Suprapubic skin (tissue), 4 donors: Measurements from ENCODE around the gene TCEAL4. TPM values are rescaled to one million over a fixed set of nuclear protein-coding genes. Genes with fewer than 3 reads are reported as not detected.

ENCODE experiments used
- DNase-seq, 2 donors: peaks; one replicate each; pipeline ENCODE4 v3.0.0-alpha.2; 2019; ENCODE audit warnings: low spot score in 2 of 2
- H3K27ac ChIP-seq: fragments of 200-600 bp; sonication (generic); one replicate; pipeline ENCODE4 v1.5.1; 2019
- H3K27me3 ChIP-seq: fragments of 200-600 bp; sonication (generic); one replicate; pipeline ENCODE4 v1.5.1; 2019
- H3K36me3 ChIP-seq: fragments of 200-600 bp; sonication (generic); one replicate; pipeline ENCODE4 v1.5.1; 2019
- H3K4me1 ChIP-seq: fragments of 200-600 bp; sonication (generic); one replicate; pipeline ENCODE4 v1.5.1; 2019
- H3K4me3 ChIP-seq: fragments of 200-600 bp; sonication (generic); one replicate; pipeline ENCODE4 v1.5.1; 2019; ENCODE audit warnings: mild to moderate bottlenecking
- H3K9me3 ChIP-seq: fragments of 200-600 bp; sonication (generic); one replicate; pipeline ENCODE4 v1.5.1; 2019
- EP300 ChIP-seq: sonication (generic); formaldehyde crosslinking; IDR thresholded peaks from one replicate; pipeline ENCODE4 v1.6.1; 2017; ENCODE audit warnings: antibody characterized with exemption
- POLR2A ChIP-seq, 2 donors: fragments of 450-650 bp; IDR thresholded peaks; one replicate each; pipeline ENCODE4 v1.6.1; 2017; ENCODE audit warnings: antibody characterized with exemption in 2 of 2, mild to moderate bottlenecking in 2 of 2, moderate library complexity in 2 of 2
- POLR2AphosphoS5 ChIP-seq, 3 donors: sonication (generic); formaldehyde crosslinking; IDR thresholded peaks; one replicate each; pipeline ENCODE4 v1.6.1; 2017; ENCODE audit warnings: antibody characterized with exemption in 3 of 3
- WGBS: methylation state at CpG from one replicate; pipeline ENCODE4 v1.1.5; 2018; 5-methylcytosine and 5-hydroxymethylcytosine counted together
- total RNA-seq, 4 donors: library from RNA; depleted of rRNA; stranded (reverse); fragments of >200 nt; gene quantifications; one replicate each; pipeline ENCODE4 v1.1.0, GENCODE V29; 2016
- TF ChIP-seq, protein P1 (sequence below), 2 donors: fragments of 200-600 bp in 1 of 2; fragments of 450-650 bp in 1 of 2; sonication (generic) in 1 of 2; IDR thresholded peaks; one replicate each; pipeline ENCODE4 v1.5.1; 2016 to 2019; ENCODE audit warnings: antibody characterized with exemption in 2 of 2, mild to moderate bottlenecking in 1 of 2, moderate library complexity in 1 of 2

TCEAL4 gene
- total RNA-seq, 4 donors from 2014 or later = 56.3 to 71.1 (median 67.4) TPM

- H3K27me3 ChIP-seq = no peaks in the 10 kb centered on the region
- no peaks in the 10 kb centered on the region for H3K4me1 ChIP-seq
- no peaks in the 10 kb centered on the region for H3K9me3 ChIP-seq
- TF ChIP-seq, protein P1, sequence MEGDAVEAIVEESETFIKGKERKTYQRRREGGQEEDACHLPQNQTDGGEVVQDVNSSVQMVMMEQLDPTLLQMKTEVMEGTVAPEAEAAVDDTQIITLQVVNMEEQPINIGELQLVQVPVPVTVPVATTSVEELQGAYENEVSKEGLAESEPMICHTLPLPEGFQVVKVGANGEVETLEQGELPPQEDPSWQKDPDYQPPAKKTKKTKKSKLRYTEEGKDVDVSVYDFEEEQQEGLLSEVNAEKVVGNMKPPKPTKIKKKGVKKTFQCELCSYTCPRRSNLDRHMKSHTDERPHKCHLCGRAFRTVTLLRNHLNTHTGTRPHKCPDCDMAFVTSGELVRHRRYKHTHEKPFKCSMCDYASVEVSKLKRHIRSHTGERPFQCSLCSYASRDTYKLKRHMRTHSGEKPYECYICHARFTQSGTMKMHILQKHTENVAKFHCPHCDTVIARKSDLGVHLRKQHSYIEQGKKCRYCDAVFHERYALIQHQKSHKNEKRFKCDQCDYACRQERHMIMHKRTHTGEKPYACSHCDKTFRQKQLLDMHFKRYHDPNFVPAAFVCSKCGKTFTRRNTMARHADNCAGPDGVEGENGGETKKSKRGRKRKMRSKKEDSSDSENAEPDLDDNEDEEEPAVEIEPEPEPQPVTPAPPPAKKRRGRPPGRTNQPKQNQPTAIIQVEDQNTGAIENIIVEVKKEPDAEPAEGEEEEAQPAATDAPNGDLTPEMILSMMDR (IDR thresholded peaks at IDR 0.05) = no peak
- TF ChIP-seq POLR2A (IDR thresholded peaks at IDR 0.05) = no peak
- no peak for TF ChIP-seq EP300
- no peak for TF ChIP-seq POLR2AphosphoS5 (IDR thresholded peaks at IDR 0.05)
- no peak for DNase-seq
- 32% methylated on average over 19 of the region's 19 CpGs for WGBS
- H3K4me3 ChIP-seq = peak overlapping the region; percentile 40
- no peak overlapping the region for H3K27ac ChIP-seq
- no peaks in the 10 kb centered on the region for H3K36me3 ChIP-seq
Measured at GRCh38 chrX:103554687-103555424, 30.5 kb upstream of the TCEAL4 start.

DNA sequence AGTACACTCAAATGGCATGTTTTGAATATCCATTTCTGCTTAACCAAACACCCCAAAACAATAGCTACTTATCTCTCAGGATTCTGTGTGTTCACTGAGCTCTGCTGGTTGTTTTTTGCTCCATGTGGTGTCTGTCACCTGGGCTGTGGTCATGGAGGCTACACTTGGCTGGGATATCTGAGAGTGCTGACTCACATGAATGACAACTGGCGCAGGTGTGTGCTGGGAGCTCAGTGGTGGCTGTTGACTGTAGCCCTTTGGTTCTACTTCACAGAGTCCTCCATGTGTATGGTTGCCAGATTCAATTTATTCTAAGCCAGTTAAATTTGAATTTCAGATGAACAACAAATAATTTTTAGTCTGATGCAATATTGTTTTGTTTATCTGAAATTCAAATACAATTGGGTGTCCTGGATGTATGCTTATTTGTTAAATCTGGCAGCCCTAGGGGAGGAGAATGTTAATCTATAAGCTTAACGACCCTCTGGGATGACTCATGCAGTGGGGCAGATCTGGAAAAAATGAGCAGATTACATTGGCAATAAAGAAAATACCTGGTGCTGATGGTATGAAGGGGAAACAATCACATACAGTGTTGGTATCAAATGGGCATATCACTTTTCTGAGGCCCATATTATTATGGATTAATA is 28.2 kb upstream of the TCEAL4 start:
- TF ChIP-seq POLR2A (IDR thresholded peaks at IDR 0.05) (no peak), POLR2AphosphoS5 (IDR thresholded peaks at IDR 0.05) (no peak), EP300 (no peak)
- TF ChIP-seq, protein P1 (IDR thresholded peaks at IDR 0.05) = no peak
- WGBS = 48% methylated on average over 2 of the region's 2 CpGs
- no peak for DNase-seq

DNA sequence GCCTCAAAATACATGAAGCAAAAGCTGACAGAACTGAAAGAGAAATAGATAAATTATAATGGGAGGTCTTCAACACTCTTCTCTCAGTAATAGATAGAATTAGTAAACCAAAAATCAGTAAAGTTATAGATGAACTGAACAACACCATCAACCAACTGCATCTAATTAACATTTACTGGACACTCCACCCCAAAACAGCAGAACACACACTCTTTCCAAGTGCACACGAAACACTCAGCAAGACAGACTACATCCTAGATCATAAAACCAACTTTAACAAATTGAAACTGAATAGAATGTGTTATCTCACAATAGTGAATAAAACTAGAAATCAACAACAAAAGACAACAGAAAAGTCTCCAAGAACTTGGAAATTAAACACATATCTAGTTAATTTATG is 25.1 kb upstream of the TCEAL4 start:
- TF ChIP-seq, protein P1 (IDR thresholded peaks at IDR 0.05) = no peak
- Histone ChIP-seq H3K9me3 (no peaks in the 10 kb centered on the region), H3K36me3 (no peaks in the 10 kb centered on the region), H3K27me3 (no peaks in the 10 kb centered on the region), H3K27ac (no peak overlapping the region), H3K4me3 (no peak overlapping the region), H3K4me1 (no peaks in the 10 kb centered on the region)
- DNase-seq = no peak
- WGBS = 29% methylated on average over 1 of the region's 1 CpG

More for the DNA sequence above, 28.2 kb upstream of the TCEAL4 start:
- H3K27me3 ChIP-seq = no peaks in the 10 kb centered on the region
- H3K36me3 ChIP-seq = no peaks in the 10 kb centered on the region
- no peak overlapping the region for H3K27ac ChIP-seq
- H3K4me1 ChIP-seq = no peaks in the 10 kb centered on the region
- no peaks in the 10 kb centered on the region for H3K9me3 ChIP-seq
- H3K4me3 ChIP-seq = no peak overlapping the region

DNA sequence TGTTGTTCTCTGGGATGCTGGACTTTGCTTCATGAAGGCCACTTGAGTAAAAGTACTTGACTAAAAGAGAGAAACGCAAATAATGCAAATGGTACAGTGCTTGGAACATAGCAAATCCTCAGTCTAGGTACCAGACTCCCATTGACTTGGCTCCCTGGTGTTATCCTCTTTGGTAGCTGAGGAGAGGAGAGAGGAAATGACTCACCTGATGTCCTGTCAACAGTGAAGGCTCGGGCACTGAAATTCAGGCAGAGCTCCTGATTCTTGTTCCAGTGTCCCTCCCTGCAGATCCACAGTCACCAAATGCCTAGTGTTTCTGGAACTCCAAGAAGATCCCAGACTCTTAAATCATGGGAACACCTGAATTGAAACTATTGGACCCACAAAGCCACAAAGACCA is 22.5 kb upstream of the TCEAL4 start:
- TF ChIP-seq POLR2A (IDR thresholded peaks at IDR 0.05) (no peak), EP300 (no peak), POLR2AphosphoS5 (IDR thresholded peaks at IDR 0.05) (no peak)
- TF ChIP-seq, protein P1 (IDR thresholded peaks at IDR 0.05) = no peak
- 34% methylated on average over 2 of the region's 2 CpGs for WGBS

DNA sequence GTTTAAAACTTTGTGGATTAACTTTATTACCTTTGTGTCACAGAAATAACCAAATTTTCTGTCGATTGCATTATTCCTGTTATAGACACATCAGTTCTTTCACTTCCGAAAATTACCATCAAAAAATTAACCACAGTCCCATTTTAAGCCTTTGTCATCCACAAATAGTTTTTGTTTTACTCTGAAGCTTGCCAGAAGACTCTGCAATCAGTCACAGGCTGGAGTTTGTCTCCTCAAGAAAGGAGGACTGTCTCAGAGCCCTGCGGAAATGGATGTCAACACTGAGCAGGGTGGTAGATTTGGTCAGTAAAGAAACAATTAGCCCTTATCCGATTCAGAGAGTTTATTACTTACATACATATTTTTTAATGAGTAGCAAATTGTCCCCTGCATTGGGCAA is 20.1 kb upstream of the TCEAL4 start:
- DNase-seq = no peak
- no peak overlapping the region for H3K27ac ChIP-seq
- no peaks in the 10 kb centered on the region for H3K4me1 ChIP-seq
- no peak overlapping the region for H3K4me3 ChIP-seq
- H3K27me3 ChIP-seq = no peaks in the 10 kb centered on the region
- no peak for TF ChIP-seq EP300
- TF ChIP-seq, protein P1 (IDR thresholded peaks at IDR 0.05) = no peak
- TF ChIP-seq POLR2A (IDR thresholded peaks at IDR 0.05) = no peak
- TF ChIP-seq POLR2AphosphoS5 (IDR thresholded peaks at IDR 0.05) = no peak
- H3K9me3 ChIP-seq = no peaks in the 10 kb centered on the region
- WGBS = 70% methylated on average over 4 of the region's 4 CpGs
- no peaks in the 10 kb centered on the region for H3K36me3 ChIP-seq

More for the DNA sequence above, 22.5 kb upstream of the TCEAL4 start:
- Histone ChIP-seq H3K9me3 (no peaks in the 10 kb centered on the region), H3K36me3 (no peaks in the 10 kb centered on the region), H3K27ac (no peak overlapping the region), H3K27me3 (no peaks in the 10 kb centered on the region), H3K4me1 (no peaks in the 10 kb centered on the region), H3K4me3 (no peak overlapping the region)
- DNase-seq = no peak
